ENCODE data around the gene ZCCHC7.

DNA sequence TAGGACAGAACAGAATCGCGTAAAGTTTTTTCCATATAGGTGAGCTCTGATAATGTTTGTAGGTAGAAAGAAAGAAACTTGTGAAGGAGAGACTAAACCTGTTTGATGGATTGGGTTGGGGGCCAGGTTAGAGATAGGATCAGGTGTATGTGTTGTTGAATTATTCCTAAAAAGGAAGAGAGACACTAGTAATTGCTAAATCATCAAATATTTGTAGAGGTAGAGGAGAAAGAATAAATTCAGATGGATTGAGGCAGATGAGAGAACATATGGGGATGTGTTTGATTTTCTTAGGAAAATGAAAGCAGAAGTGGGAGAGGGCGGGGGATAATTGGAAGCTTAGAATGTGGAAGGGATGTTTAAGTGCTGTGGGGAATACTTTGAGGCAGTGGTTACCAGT, 7.7 kb downstream of the ZCCHC7 start:
- TF ChIP-seq, protein P1, sequence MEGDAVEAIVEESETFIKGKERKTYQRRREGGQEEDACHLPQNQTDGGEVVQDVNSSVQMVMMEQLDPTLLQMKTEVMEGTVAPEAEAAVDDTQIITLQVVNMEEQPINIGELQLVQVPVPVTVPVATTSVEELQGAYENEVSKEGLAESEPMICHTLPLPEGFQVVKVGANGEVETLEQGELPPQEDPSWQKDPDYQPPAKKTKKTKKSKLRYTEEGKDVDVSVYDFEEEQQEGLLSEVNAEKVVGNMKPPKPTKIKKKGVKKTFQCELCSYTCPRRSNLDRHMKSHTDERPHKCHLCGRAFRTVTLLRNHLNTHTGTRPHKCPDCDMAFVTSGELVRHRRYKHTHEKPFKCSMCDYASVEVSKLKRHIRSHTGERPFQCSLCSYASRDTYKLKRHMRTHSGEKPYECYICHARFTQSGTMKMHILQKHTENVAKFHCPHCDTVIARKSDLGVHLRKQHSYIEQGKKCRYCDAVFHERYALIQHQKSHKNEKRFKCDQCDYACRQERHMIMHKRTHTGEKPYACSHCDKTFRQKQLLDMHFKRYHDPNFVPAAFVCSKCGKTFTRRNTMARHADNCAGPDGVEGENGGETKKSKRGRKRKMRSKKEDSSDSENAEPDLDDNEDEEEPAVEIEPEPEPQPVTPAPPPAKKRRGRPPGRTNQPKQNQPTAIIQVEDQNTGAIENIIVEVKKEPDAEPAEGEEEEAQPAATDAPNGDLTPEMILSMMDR (conservative IDR thresholded peaks at IDR 0.05; ENCODE audit: low read length) = no peak
- no peak for TF ChIP-seq EZH2phosphoT487 (IDR thresholded peaks at IDR 0.05; ENCODE audit: borderline replicate concordance, low read depth, low read length)

All from OCI-LY7 (cell line).